Measurements from ENCODE around the gene LPAR1. TPM values are rescaled to one million over a fixed set of nuclear protein-coding genes. Genes with fewer than 3 reads are reported as not detected.

LPAR1 gene
- polyA plus RNA-seq, 3 donors = 15.1 to 18.1 (median 17.5) TPM

DNA sequence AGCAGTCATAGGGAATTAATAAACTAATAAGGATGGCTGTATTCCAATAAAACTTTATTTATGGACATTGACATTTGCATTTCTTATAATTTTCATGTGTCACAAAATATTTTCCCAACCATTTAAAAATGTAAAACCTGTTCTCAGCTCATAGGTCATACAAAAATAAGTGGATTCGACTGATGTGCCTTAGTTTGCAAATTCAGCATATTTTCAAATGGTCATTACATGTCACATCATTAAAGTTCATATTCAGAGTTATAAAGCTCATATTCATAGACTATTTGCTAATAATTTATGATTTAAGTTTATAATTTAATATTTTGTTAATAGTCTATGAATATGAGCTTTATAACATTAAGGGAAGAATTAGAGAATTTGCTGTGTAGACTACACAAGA is 166.5 kb downstream of the LPAR1 start:
- Mint-ChIP-seq H3K4me3 (no peak overlapping the region), H3K27me3 (ENCODE audit: low read depth in 3 of 3) (peaks cover 6 to 12% (median 11%) of the 10 kb centered on the region in 3 donors), H3K27ac (no peak overlapping the region), H3K9me3 (peaks cover 0 to 3% (median 0%) of the 10 kb centered on the region in 7 donors), H3K36me3 (peaks cover 19 to 32% of the 10 kb centered on the region in 2 donors), H3K4me1 (peaks cover 25% of the 10 kb centered on the region)
- Histone ChIP-seq H3K36me3 (replicated peaks in 1 of 2; ENCODE audit: control insufficient read depth in 1 of 2, insufficient read depth in 2 of 2, low read length in 2 of 2) (no peaks in the 10 kb centered on the region), H3K27me3 (ENCODE audit: control insufficient read depth in 2 of 2, insufficient read depth in 2 of 2, low read length in 2 of 2) (peaks cover 0 to 5% of the 10 kb centered on the region in 2 donors), H2AFZ (ENCODE audit: insufficient read depth, low read depth, low read length, poor library complexity, severe bottlenecking) (no peak overlapping the region), H3K4me3 (replicated peaks in 1 of 3; ENCODE audit: low read depth in 2 of 3, low read length in 3 of 3) (no peak overlapping the region), H3K4me2 (replicated peaks; ENCODE audit: extremely low read depth, low read length, poor library complexity, severe bottlenecking) (no peak overlapping the region), H4K20me1 (ENCODE audit: insufficient read depth, low read length) (peaks cover 27% of the 10 kb centered on the region), H3K9me3 (replicated peaks in 1 of 2; ENCODE audit: control insufficient read depth in 1 of 2, insufficient read depth in 1 of 2, low read length in 2 of 2) (no peaks in the 10 kb centered on the region), H3K27ac (ENCODE audit: low read depth in 1 of 2, low read length in 2 of 2) (no peak overlapping the region), H3K4me1 (ENCODE audit: control insufficient read depth in 1 of 2, insufficient read depth in 2 of 2, low read length in 2 of 2) (peaks cover 9 to 16% of the 10 kb centered on the region in 2 donors), H3K79me2 (ENCODE audit: insufficient read depth, low read length) (no peaks in the 10 kb centered on the region), H3K9ac (ENCODE audit: insufficient read depth, low read length, poor library complexity, severe bottlenecking) (no peak overlapping the region)
- TF ChIP-seq, protein P1, sequence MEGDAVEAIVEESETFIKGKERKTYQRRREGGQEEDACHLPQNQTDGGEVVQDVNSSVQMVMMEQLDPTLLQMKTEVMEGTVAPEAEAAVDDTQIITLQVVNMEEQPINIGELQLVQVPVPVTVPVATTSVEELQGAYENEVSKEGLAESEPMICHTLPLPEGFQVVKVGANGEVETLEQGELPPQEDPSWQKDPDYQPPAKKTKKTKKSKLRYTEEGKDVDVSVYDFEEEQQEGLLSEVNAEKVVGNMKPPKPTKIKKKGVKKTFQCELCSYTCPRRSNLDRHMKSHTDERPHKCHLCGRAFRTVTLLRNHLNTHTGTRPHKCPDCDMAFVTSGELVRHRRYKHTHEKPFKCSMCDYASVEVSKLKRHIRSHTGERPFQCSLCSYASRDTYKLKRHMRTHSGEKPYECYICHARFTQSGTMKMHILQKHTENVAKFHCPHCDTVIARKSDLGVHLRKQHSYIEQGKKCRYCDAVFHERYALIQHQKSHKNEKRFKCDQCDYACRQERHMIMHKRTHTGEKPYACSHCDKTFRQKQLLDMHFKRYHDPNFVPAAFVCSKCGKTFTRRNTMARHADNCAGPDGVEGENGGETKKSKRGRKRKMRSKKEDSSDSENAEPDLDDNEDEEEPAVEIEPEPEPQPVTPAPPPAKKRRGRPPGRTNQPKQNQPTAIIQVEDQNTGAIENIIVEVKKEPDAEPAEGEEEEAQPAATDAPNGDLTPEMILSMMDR (IDR thresholded peaks at IDR 0.05) = no peak
- WGBS (ENCODE audit: insufficient coverage) = no CpG with 5 or more reads among the region's 1 CpG
- DNase-seq = no peak
- intact Hi-C loops (cut with micrococcal nuclease) = no loop called here

DNA sequence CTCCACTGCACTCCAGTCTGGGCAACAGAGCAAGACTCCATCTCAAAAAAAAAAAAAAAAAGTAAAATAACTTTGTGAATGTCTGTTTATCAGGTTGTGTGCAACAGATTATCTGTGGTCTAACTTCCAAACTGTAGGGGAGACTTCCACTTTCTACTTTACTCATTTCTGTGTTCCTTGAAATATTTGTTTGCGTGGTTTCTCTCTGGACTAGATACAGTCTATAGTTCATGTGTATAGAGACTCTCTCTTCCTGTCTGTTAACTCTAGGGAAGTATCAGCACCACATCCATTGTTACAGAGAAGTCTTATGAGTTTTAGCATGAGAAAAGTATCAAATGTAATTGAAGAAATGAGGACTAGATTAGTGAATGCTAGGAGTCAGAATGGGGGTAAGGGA is 168.3 kb downstream of the LPAR1 start:
- Histone ChIP-seq H3K4me2 (replicated peaks; ENCODE audit: extremely low read depth, low read length, poor library complexity, severe bottlenecking) (no peak overlapping the region), H2AFZ (ENCODE audit: insufficient read depth, low read depth, low read length, poor library complexity, severe bottlenecking) (no peak overlapping the region), H3K36me3 (replicated peaks in 1 of 2; ENCODE audit: control insufficient read depth in 1 of 2, insufficient read depth in 2 of 2, low read length in 2 of 2) (no peaks in the 10 kb centered on the region), H3K9me3 (replicated peaks in 1 of 2; ENCODE audit: control insufficient read depth in 1 of 2, insufficient read depth in 1 of 2, low read length in 2 of 2) (no peaks in the 10 kb centered on the region), H3K4me1 (ENCODE audit: control insufficient read depth in 1 of 2, insufficient read depth in 2 of 2, low read length in 2 of 2) (peaks cover under 1 to 3% of the 10 kb centered on the region in 2 donors), H3K27me3 (ENCODE audit: control insufficient read depth in 2 of 2, insufficient read depth in 2 of 2, low read length in 2 of 2) (peaks cover 0 to 5% of the 10 kb centered on the region in 2 donors), H3K27ac (ENCODE audit: low read depth in 1 of 2, low read length in 2 of 2) (no peak overlapping the region), H3K4me3 (replicated peaks in 1 of 3; ENCODE audit: low read depth in 2 of 3, low read length in 3 of 3) (no peak overlapping the region), H3K9ac (ENCODE audit: insufficient read depth, low read length, poor library complexity, severe bottlenecking) (no peak overlapping the region), H3K79me2 (ENCODE audit: insufficient read depth, low read length) (no peaks in the 10 kb centered on the region), H4K20me1 (ENCODE audit: insufficient read depth, low read length) (peaks cover 11% of the 10 kb centered on the region)
- peaks cover 15% of the 10 kb centered on the region for H3K4me1 Mint-ChIP-seq
- H3K9me3 Mint-ChIP-seq = peaks cover 0 to 3% (median 0%) of the 10 kb centered on the region in 7 donors
- intact Hi-C loops (cut with micrococcal nuclease) = no loop called here
- WGBS (ENCODE audit: insufficient coverage) = no CpG with 5 or more reads among the region's 1 CpG
- TF ChIP-seq, protein P1 (IDR thresholded peaks at IDR 0.05) = no peak
- peaks cover 3 to 12% (median 11%) of the 10 kb centered on the region in 3 donors for H3K27me3 Mint-ChIP-seq (ENCODE audit: low read depth in 3 of 3)
- no peak for DNase-seq
- no peak overlapping the region for H3K4me3 Mint-ChIP-seq
- peak overlapping the region in 1 of 7 donors; percentile 55 for H3K27ac Mint-ChIP-seq
- H3K36me3 Mint-ChIP-seq = peaks cover 13 to 24% of the 10 kb centered on the region in 2 donors
